ENCODE data around the gene IST1. TPM values are rescaled to one million over a fixed set of nuclear protein-coding genes. Genes with fewer than 3 reads are reported as not detected.

The IST1 gene
- polyA plus RNA-seq, 4 donors: 235 to 313 (median 299) TPM

- DNase-seq (ENCODE audit: low read depth in 4 of 4, low spot score in 3 of 4): no peak
Observed at GRCh38 chr16:71915350-71915749, 20.0 kb downstream of the IST1 start.

DNA sequence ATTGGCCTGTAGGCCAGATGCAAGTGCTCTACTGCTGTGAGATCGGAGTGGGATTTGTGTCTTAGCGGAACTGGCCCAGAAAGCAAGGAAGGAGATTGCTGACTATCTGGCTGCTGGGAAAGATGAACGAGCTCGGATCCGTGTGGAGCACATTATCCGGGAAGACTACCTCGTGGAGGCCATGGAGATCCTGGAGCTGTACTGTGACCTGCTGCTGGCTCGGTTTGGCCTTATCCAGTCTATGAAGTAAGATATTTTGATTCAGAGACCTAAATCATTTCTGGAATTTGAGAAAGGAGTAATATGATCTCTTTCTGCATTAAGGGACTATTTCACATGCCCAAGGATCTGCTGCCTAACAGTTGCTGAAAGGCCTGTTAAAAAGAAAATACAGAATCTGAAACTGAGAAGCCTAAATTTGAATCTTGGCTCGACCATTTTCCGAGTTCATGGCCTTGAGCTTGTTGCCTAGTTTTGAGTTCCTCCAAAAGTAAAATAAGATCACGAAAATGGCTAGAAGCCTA is 21.1 kb downstream of the IST1 start:
- no peak for DNase-seq (ENCODE audit: low read depth in 4 of 4, low spot score in 3 of 4)

DNA sequence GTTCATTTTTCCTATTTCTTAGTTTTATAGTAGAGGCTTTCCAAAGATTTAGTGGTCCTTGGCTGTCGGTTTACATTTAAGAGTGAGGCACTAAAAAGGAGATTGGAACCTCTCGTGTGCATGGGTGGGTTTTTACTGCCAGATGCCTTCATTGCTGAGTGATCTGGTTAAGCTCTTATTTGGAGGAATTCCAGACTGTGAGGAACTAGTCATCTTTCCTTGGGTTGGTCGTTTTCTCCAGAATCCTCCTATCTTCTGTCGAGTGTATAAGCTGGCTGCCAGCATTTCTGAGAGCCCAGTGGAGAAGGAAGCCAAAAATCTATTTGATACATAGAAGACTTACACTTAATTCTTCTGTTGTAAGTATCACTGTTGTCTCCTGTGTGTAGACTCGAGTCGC is 22.6 kb downstream of the IST1 start:
- DNase-seq (ENCODE audit: low read depth in 4 of 4, low spot score in 3 of 4): no peak

GRCh38 chr16:71919035-71919434 is 23.7 kb downstream of the IST1 start:
- no peak for DNase-seq (ENCODE audit: low read depth in 4 of 4, low spot score in 3 of 4)

- DNase-seq (ENCODE audit: low read depth in 4 of 4, low spot score in 3 of 4): no peak
Observed at GRCh38 chr16:71920658-71921057, 25.3 kb downstream of the IST1 start.

DNA sequence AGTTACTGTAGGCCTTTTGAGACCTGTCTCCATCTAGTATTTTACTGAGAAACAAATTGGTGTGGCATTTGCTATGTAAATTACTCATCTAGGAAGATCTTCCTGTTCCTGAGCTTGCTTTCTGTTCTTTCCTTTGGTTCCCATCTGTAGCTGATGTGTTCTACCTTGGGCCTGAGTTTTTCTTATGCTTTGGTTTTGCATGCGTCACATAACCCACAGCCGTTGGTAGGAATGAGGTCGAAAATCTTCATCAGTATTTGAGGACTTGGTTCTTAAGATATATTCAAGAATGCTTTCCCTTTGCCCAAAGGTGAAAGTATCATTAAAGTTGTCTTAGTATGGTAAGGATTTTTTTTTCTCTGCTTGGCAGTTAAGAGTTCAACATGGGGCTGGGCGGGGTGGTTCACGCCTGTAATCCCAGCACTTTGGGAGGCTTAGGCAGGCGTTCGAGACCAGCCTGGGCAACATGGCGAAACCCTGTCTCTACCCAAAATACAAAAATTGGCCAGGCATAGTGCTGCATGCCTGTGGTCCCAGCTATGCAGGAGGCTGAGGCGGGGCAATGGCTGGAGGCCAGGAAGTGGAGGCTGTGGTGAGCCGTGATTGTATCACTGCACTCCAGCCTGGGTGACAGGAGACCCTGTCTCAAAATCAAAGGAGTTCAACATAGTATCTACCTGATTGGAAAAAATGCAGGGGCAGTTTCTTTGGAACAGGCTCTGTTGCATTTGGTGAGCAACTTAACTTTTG is 28.8 kb downstream of the IST1 start:
- no peak for DNase-seq (ENCODE audit: low read depth in 4 of 4, low spot score in 3 of 4)

DNA sequence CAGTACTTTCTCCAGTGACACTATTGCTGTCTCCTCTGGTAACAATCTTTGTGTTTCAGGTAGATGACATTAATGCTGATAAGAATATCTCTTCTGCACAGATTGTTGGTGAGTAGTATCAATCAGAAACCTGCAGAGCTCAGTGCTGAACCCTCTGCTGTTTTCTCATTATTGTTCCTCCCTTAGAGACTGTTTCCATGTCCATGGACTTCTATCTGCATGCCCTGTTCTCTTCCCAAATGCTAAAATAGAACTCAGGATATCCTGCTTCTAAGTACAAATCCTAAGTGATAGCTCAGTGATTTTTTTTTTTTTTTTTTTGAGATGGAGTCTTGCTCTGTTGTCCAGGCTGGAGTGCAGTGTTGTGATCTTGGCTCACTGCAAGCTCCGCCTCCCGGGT is 29.4 kb downstream of the IST1 start:
- no peak for DNase-seq (ENCODE audit: low read depth in 4 of 4, low spot score in 3 of 4)

DNA sequence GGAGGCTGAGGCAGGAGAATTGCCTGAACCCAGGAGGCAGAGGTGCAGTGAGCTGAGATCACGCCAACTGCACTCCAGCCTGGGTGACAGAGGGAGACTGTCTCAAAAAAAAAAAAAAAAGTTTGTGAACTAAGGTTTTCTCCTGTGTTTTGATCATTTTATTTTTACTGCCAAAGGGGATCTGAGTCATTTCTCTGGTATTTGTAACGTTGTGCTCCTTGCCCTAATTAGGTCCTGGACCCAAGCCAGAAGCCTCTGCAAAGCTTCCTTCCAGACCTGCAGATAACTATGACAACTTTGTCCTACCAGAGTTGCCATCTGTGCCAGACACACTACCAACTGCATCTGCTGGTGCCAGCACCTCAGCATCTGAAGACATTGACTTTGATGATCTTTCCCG is 32.1 kb downstream of the IST1 start:
- no peak for DNase-seq (ENCODE audit: low read depth in 4 of 4, low spot score in 3 of 4)

DNA sequence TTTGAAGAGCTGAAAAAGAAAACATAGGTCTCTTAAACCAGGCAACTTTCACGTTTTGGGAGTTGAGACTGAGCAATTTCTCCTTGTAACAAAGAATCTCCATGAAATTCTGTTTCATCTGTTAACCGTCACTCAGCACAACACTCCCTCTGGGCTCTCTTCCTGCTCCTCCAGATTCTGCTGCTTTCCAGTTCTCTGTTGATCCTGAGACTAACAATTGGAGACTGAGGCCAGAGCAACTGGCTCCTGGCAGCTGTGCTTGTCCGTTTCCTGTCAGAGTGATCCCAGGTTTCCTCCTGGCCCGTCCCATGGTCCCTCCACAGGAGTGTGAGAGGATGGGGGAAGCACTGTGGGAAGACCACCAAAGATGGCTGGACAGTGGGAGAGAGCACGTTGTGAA is 32.5 kb downstream of the IST1 start:
- DNase-seq (ENCODE audit: low read depth in 4 of 4, low spot score in 3 of 4): no peak

- DNase-seq (ENCODE audit: low read depth in 4 of 4, low spot score in 3 of 4): no peak
Observed at GRCh38 chr16:71929048-71929447, 33.7 kb downstream of the IST1 start.

DNA sequence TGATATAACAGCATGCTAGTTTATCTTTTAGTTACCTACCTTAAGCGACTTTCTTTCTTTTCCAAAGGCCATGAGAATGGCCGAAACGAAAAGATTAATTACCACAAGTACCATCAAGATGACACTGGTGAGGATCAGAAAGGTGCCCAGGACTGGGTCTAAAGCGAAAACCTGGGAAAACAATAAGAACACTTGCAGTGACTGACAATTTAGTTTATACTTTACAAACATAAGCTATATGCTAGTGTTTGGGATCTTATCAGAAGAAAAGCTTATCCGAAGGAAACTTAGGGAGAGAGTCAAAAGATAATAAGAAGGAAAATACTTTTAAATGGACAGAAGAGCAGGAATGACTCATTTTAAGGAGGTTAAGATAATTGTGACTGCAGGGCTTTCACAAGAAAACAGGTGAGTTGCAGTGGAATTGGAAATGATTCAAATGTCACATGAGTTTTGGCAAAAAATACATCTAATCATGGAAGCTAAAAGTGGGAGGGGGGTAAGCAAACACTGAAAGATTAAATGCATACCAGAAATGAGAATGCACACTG is 34.8 kb downstream of the IST1 start:
- no peak for DNase-seq (ENCODE audit: low read depth in 4 of 4, low spot score in 3 of 4)

- DNase-seq (ENCODE audit: low read depth in 4 of 4, low spot score in 3 of 4): no peak
Observed at GRCh38 chr16:71931001-71931400, 35.7 kb downstream of the IST1 start.

DNA sequence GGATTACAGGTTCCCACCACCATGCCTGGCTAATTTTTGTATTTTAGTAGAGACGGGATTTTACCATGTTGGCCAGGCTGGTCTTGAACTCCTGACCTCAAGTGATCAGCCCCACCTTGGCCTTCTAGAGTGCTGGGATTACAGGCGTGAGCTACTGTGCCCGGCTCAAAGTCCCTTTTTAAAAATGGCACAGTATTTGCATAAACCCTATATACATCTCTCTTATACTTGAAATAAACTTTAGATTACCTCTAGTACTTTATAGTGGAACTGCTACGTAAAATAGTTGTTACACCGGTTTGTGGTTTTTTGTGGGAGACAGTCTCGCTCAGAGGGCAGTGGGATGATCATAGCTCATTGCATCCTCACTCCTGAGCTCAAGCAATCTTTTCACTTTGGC is 36.3 kb downstream of the IST1 start:
- DNase-seq (ENCODE audit: low read depth in 4 of 4, low spot score in 3 of 4): no peak

DNA sequence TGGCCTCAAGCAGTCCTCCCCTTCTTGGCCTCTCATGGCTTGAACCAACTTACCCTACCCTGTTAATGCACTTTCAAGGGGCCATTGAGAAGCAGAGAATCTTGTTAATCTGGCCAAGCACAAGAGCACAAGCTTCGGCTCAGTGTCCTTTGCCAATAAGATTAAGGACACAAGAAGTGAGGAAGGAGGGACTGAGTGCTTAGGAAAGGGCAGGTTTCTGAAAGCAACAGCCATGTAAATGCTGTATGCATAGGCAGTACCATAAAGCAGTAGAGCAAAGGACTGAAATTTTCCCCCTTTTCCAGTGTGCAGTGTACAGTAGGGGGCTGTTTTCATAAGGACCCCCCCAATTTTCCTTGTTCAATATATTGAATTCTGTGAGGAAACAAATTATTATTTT is 37.7 kb downstream of the IST1 start:
- DNase-seq (ENCODE audit: low read depth in 4 of 4, low spot score in 3 of 4): no peak

DNA sequence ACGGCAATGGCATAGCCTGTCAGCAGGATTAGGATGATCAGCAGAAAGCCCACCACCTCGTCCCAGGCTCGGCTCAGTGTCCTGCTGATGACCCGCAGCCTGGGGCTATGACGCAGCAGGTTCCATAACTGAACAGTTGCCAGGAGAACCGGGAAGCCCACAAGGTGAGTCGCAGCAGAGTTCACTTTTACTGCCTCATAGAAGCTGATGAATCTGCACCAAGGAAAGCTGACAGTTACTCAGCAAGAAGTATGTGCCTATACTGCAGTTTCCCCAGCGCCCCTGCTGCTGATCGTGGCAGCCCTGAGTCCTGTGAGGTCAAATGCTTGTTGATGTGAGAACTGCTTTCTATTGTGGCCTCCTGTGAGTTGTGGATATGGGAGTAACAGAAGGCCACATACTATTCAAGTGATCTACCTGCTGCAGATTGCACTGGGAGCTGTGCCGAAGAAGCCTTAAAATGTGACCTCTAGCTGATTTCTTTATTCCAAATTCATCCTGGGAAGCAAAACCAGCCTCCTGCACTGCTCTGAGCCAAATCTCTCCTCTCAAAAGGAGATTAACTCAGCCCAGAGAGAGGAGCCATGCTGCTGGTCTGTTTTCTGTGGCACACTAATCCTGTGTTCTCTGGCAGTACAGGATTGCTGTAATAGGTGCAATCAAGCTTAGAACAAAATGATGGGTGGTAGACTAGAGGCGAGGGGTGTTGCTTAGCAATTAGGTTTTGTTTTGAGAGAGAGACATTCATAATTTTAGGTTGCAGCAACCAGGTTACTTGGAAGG is 38.8 kb downstream of the IST1 start:
- no peak for DNase-seq (ENCODE audit: low read depth in 4 of 4, low spot score in 3 of 4)

- DNase-seq (ENCODE audit: low read depth in 4 of 4, low spot score in 3 of 4): no peak
Observed at GRCh38 chr16:71937868-71938510, 42.7 kb downstream of the IST1 start.

DNA sequence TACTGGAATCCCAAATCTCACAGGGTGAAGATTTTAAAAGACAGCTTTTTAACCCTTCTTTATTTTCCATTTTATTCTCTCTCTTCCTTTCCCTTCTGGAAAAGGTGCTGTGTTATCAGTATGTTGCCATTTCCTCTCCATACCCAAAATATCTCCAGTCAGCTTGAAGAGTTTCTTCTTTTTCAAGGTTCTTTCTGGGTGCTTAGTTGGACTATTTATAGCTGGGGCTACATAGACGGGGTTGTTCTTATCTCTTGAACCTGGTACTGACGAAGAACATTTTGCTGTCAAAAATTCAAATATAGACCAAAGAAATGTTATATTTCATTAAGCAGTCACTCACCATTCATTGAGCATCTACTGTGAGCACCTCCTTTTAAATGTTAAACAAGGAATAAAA is 48.6 kb downstream of the IST1 start:
- DNase-seq (ENCODE audit: low read depth in 4 of 4, low spot score in 3 of 4): no peak

GRCh38 chr16:71945616-71946015 is 50.3 kb downstream of the IST1 start:
- DNase-seq (ENCODE audit: low read depth in 4 of 4, low spot score in 3 of 4): no peak

- no peak for DNase-seq (ENCODE audit: low read depth in 4 of 4, low spot score in 3 of 4)
Observed at GRCh38 chr16:71952825-71953224, 57.5 kb downstream of the IST1 start.

- DNase-seq (ENCODE audit: low read depth in 4 of 4, low spot score in 3 of 4): no peak
Observed at GRCh38 chr16:71954180-71954579, 58.8 kb downstream of the IST1 start.

DNA sequence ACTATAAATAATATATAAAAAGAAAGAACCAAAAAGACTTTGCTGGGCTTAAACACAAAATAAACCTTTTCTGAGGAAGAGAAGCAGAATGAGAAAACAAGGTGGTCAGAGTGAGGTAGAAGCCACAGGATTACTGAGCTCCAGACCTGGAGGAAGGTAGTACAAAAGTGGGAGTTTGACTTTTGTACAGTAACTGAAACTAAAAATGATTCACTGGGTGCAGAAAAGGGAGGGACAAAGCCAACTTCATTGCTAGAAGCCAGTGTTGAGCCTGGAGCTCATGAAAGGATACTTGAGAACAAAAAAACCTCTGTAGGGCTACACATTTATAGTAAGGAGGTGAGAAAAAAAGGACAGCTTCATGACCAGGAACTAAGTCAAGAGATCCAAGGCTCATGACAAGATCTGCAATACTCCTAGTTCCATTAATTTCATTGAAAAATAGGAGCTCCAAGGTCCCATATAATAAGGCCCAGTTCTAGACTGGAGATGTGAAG is 59.4 kb downstream of the IST1 start:
- no peak for DNase-seq (ENCODE audit: low read depth in 4 of 4, low spot score in 3 of 4)

Data from left renal pelvis (tissue), 4 donors.